Lung (tissue), 12 donors: Measurements from ENCODE around the gene AOC2. TPM values are rescaled to one million over a fixed set of nuclear protein-coding genes. Genes with fewer than 3 reads are reported as not detected.

ENCODE experiments used
- ATAC-seq: fragments of 200-7000 bp; cut with Tn5 transposase; one replicate; pipeline ENCODE4 v1.9.1; 2020; ENCODE audit warnings: moderate number of reproducible peaks; ENCODE audit not compliant: insufficient read depth, low FRiP score
- DNase-seq, 3 donors: peaks; one replicate each; pipeline ENCODE4 v3.0.0-alpha.2; 2013 to 2017
- H3K27ac ChIP-seq, 2 donors: one replicate each; pipeline ENCODE4 v1.5.1; 2013; ENCODE audit warnings: mild to moderate bottlenecking in 2 of 2, moderate library complexity in 2 of 2, control low read depth in 1 of 2, inconsistent platforms in 1 of 2, low read depth in 1 of 2, low read length in 1 of 2
- H3K27me3 ChIP-seq, 3 donors: one replicate each; pipeline ENCODE4 v1.5.1; 2013; ENCODE audit warnings: low read length in 2 of 3; ENCODE audit not compliant: control insufficient read depth in 3 of 3, insufficient read depth in 3 of 3
- H3K36me3 ChIP-seq, 4 donors: one replicate each; pipeline ENCODE4 v1.5.1; 2013; ENCODE audit warnings: low read length in 4 of 4, mild to moderate bottlenecking in 1 of 4, moderate library complexity in 1 of 4; ENCODE audit not compliant: control insufficient read depth in 4 of 4, insufficient read depth in 4 of 4
- H3K4me1 ChIP-seq, 5 donors: one replicate each; pipeline ENCODE4 v1.5.1; 2013; ENCODE audit warnings: low read length in 5 of 5, mild to moderate bottlenecking in 2 of 5, moderate library complexity in 1 of 5; ENCODE audit not compliant: control insufficient read depth in 5 of 5, insufficient read depth in 5 of 5
- H3K4me3 ChIP-seq: one replicate; pipeline ENCODE4 v1.5.1; 2013; ENCODE audit warnings: mild to moderate bottlenecking, control low read depth, moderate library complexity
- H3K9ac ChIP-seq, 2 donors: one replicate each; pipeline ENCODE4 v1.5.1; 2013; ENCODE audit warnings: low read length in 2 of 2, control low read depth in 1 of 2; ENCODE audit not compliant: insufficient read depth in 1 of 2
- H3K9me3 ChIP-seq, 4 donors: one replicate each; pipeline ENCODE4 v1.5.1; 2013; ENCODE audit warnings: low read length in 3 of 4, mild to moderate bottlenecking in 1 of 4, moderate library complexity in 1 of 4; ENCODE audit not compliant: control insufficient read depth in 4 of 4, insufficient read depth in 3 of 4
- CTCF ChIP-seq: IDR thresholded peaks from 2 replicates; pipeline ENCODE4 v1.5.1; 2012; ENCODE audit warnings: mild to moderate bottlenecking; ENCODE audit errors: control extremely low read depth, extremely low read depth
- WGBS, 2 donors: extraction: QIAGEN DNeasy Blood & Tissue Kit; methylation state at CpG; one replicate each; pipeline ENCODE4 v1.1.7; 2013; 5-methylcytosine and 5-hydroxymethylcytosine counted together
- polyA plus RNA-seq, 2 donors: library from polyadenylated mRNA; stranded (reverse); fragments of 200-250 nt; gene quantifications; one replicate each; pipeline ENCODE4 v1.2.1, GENCODE V29; 2013
- total RNA-seq, 2 donors: library from RNA; depleted of rRNA in 1 of 2; stranded (reverse); fragments of >200 nt in 1 of 2; gene quantifications; one replicate each; pipeline ENCODE4 v1.2.1, GENCODE V29; 2014 to 2021
- donor health status: control.
- donor health status: control.
- donor health status: Bipolar disorder and iron deficiency.
- donor health status: healthy.
- donor health status: DM: yes; HTN: yes; CAD: no.

The AOC2 gene
- total and polyA plus RNA-seq, 4 donors: 1.5 to 2.4 (median 1.6) TPM

DNA sequence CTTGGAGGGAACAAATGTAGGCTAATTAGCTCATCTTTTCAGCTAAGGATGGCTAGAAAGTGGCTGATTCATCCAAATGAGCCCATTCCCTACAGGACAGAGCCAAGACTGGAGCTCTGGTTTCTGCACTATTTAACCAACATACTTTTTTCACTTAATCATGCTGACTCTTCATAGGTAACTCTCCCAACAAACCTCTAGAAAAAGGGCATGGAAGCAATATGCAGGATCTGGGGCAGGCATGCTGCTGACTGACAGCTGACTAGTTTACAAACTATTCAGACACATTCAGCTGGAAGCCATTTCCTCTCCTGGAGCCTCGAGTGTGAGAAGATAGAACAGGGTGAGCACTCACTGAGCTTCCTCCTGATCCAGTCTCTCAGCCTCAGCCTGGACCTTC lies 26.5 kb upstream of the AOC2 start:
- Histone ChIP-seq H3K9me3 (no peaks in the 10 kb centered on the region), H3K36me3 (peaks cover 27 to 57% (median 33%) of the 10 kb centered on the region in 4 donors), H3K4me1 (peaks cover 0 to 2% (median 0%) of the 10 kb centered on the region in 5 donors), H3K27me3 (no peaks in the 10 kb centered on the region), H3K4me3 (no peak overlapping the region), H3K27ac (no peak overlapping the region), H3K9ac (no peak overlapping the region)
- ATAC-seq (no peak), DNase-seq (no peak)
- TF ChIP-seq CTCF: no peak
- WGBS, 2 donors: 73 to 76% methylated on average over 1 of the region's 1 CpG

GRCh38 chr17:42818379-42818778 lies 26.0 kb upstream of the AOC2 start:
- Histone ChIP-seq H3K36me3 (peaks cover 27 to 57% (median 33%) of the 10 kb centered on the region in 4 donors), H3K27ac (no peak overlapping the region), H3K9ac (no peak overlapping the region), H3K4me1 (peaks cover 0 to 6% (median 2%) of the 10 kb centered on the region in 5 donors), H3K9me3 (no peaks in the 10 kb centered on the region), H3K4me3 (no peak overlapping the region), H3K27me3 (no peaks in the 10 kb centered on the region)
- DNase-seq: no peak
- no peak for ATAC-seq
- 85 to 93% methylated on average over 5 of the region's 5 CpGs for WGBS, 2 donors
- no peak for TF ChIP-seq CTCF

- DNase-seq (peak in 2 of 3 donors; percentile 43 to 50), ATAC-seq (no peak)
- Histone ChIP-seq H3K27ac (no peak overlapping the region), H3K9me3 (no peaks in the 10 kb centered on the region), H3K36me3 (peaks cover 25 to 45% (median 30%) of the 10 kb centered on the region in 4 donors), H3K4me3 (no peak overlapping the region), H3K9ac (no peak overlapping the region), H3K4me1 (peaks cover 0 to 11% (median 5%) of the 10 kb centered on the region in 5 donors), H3K27me3 (no peaks in the 10 kb centered on the region)
- peak; percentile 18 for TF ChIP-seq CTCF
- WGBS, 2 donors: 36 to 37% methylated on average over 2 of the region's 2 CpGs
These were observed 24.3 kb upstream of the AOC2 start for GRCh38 chr17:42819939-42820535.

GRCh38 chr17:42821176-42821575 lies 23.2 kb upstream of the AOC2 start:
- Histone ChIP-seq H3K4me3 (no peak overlapping the region), H3K9me3 (no peaks in the 10 kb centered on the region), H3K27me3 (no peaks in the 10 kb centered on the region), H3K36me3 (peaks cover 18 to 35% (median 22%) of the 10 kb centered on the region in 4 donors), H3K9ac (no peak overlapping the region), H3K4me1 (peaks cover 0 to 11% (median 4%) of the 10 kb centered on the region in 5 donors), H3K27ac (no peak overlapping the region)
- TF ChIP-seq CTCF: no peak
- DNase-seq (no peak), ATAC-seq (no peak)
- 92 to 96% methylated on average over 7 of the region's 7 CpGs for WGBS, 2 donors
